Astrocyte of the cerebellum (primary cell): ENCODE data around the gene ABCA9.

Experiments
- DNase-seq: peaks from one replicate; pipeline ENCODE4 v3.0.0-alpha.2; 2011; ENCODE audit warnings: low read depth
- H3K4me3 ChIP-seq: 2 replicates; pipeline ENCODE4 v1.5.1; 2011; ENCODE audit warnings: mild to moderate bottlenecking, low read depth, low read length, moderate library complexity
- in situ Hi-C: cut with HindIII; loops from 2 replicates; pipeline ENCODE4 v1.10.0; 2017; ENCODE audit warnings: low sequenced_read_pairs
- TF ChIP-seq, protein P1 (sequence below): IDR thresholded peaks from 2 replicates; pipeline ENCODE4 v1.5.1; 2012; ENCODE audit warnings: low read length, low read depth, moderate library complexity, mild to moderate bottlenecking; ENCODE audit errors: missing control alignments

The ABCA9 gene

DNA sequence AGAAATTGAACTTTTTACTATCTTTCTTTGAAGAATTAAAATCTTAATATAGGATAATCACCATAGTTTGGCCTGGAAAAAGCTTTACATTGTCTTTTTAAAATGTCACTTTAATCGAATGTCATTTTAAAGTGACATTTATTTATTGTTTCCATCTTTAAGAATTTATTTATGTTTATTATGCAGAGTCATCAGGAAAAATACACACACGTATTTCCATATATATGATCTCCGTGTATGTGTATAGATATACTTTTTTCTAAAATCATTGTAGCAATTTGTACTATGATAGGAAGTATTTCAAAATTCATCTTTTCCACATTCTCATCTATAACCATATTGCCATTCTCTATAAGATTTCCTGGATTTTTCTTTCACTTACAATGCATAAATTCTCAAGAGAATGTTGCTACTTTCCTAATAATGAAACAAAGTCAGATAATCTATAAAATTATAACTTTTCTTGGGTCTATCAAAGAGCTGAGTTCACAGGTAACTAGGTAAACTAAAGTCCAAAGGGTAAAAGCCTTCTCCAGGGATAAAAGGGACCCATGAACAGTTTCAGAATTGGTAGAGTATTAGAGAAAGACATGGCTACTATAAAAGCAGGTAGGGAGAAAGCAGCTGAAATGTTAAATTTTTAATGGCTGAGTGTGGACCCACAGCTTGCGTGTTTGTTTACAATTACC, 117.5 kb downstream of the ABCA9 start:
- DNase-seq, result no peak
- in situ Hi-C loops, result loop anchor here (5.0 kb wide), 1 partner anchor 49 kb away; no protein-coding TSS in a partner anchor
- TF ChIP-seq, protein P1, sequence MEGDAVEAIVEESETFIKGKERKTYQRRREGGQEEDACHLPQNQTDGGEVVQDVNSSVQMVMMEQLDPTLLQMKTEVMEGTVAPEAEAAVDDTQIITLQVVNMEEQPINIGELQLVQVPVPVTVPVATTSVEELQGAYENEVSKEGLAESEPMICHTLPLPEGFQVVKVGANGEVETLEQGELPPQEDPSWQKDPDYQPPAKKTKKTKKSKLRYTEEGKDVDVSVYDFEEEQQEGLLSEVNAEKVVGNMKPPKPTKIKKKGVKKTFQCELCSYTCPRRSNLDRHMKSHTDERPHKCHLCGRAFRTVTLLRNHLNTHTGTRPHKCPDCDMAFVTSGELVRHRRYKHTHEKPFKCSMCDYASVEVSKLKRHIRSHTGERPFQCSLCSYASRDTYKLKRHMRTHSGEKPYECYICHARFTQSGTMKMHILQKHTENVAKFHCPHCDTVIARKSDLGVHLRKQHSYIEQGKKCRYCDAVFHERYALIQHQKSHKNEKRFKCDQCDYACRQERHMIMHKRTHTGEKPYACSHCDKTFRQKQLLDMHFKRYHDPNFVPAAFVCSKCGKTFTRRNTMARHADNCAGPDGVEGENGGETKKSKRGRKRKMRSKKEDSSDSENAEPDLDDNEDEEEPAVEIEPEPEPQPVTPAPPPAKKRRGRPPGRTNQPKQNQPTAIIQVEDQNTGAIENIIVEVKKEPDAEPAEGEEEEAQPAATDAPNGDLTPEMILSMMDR, result no peak
- no peak overlapping the region for H3K4me3 ChIP-seq

DNA sequence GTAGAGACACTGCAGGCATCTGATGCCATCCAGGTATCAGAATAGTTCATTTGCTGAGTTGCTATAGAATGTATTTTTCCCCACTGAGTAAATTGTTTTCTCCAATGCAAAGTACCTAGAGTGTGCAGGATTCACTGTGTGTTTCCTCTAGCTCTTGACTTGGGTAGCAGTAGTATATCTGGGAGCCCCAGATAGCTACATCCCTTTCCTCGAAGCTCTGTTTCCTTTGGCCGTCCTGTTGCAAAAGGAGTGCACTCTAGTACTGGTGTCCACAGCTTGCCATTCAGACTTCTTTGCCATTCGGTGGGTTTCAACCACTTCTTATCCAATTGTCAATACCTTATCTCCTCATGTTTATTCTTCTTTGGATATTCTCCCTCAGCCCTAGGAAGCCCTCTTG, 118.3 kb downstream of the ABCA9 start:
- DNase-seq, result no peak
- H3K4me3 ChIP-seq, result no peak overlapping the region
- in situ Hi-C loops, result loop anchor here (5.0 kb wide), 1 partner anchor 50 kb away; no protein-coding TSS in a partner anchor

DNA sequence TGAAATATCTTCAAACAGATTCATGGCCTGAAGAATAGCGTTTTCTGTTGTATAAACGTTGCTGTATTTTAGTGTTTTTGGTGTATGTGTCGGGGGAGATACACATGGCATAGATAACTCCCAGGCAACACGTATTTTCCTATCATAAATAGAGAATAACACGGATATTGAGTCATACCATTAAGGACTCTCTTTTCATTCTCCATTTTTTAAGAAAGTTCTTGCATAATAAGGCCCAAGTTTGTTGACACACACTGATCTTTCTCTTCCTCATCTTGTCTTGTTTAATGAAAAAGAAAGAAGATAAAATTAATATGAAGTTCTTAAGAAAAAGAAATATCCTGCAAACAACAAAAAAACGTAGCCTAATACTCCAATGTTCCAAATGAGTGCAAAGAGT, 119.0 kb downstream of the ABCA9 start:
- no peak overlapping the region for H3K4me3 ChIP-seq
- TF ChIP-seq, protein P1, result no peak
- DNase-seq, result no peak
- in situ Hi-C loops, result loop anchor here (5.0 kb wide), 1 partner anchor 51 kb away; no protein-coding TSS in a partner anchor

More for the DNA sequence above, 118.3 kb downstream of the ABCA9 start:
- TF ChIP-seq, protein P1, result no peak

DNA sequence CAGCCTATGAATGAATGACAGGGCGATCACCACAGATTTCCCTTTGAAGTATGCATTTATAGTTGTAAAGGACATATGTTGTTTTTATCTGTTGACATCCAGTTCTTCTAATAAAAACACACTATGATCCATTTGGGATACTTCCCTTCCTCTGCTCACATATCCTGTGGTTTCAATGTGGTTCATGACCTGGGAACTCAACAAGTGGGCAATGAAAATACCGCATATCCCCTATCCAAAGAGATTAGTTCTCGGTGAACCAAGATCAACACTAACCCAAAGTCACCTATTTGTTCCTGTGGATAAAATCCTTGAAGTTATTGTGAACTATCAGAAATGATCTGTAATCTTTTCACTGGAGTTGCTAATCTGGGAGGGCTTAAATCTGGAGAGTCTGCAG, 121.5 kb downstream of the ABCA9 start:
- H3K4me3 ChIP-seq, result no peak overlapping the region
- in situ Hi-C loops, result no loop called here
- TF ChIP-seq, protein P1, result no peak
- DNase-seq, result no peak

DNA sequence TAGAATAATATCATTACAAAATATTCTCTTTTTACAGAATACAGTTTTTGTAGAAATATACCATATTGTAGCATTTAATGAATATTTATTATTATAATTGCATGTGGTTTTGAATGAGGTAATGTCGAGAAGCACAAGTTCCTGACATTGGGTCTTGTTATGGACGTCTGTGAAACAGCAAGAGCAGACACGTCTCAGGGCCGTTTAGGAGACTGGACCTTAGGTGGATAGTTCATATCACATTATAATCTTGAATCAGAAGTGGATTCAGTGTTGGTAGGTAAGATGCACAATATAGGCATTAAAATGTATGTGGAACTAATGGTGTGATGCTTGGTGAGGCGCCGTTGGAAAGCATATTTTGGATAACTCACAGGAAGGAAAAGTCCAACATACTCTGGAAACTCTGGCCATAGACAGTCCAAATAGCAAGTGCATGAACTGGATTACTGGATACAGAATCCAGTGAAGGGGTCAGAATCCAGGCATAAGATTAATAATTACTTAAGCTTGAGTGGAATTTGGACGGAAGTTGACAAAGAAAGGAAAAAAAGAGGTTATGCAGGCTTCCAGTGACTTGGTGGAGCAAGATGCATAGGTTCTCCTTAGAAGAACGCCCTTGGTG, 122.7 kb downstream of the ABCA9 start:
- H3K4me3 ChIP-seq, result no peak overlapping the region
- in situ Hi-C loops, result no loop called here
- TF ChIP-seq, protein P1, result no peak
- no peak for DNase-seq

DNA sequence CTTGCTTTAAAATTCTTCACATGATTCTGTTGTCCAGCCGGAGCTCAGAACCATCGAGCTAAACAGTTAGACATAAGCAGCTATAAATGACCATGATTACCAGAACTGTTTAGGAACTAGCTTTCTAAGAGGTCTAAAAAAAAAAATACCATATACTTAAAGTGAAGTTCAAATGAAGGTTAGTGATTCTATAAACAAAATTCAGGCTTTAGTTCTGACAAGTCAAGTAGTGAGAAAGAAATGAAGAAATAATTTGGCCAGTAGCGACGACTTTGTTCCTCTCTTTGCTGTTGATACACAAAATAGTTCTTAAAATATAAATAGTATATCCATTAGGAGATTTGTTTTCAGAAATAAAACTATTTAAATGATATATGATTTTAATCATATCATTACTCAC, 133.2 kb downstream of the ABCA9 start:
- in situ Hi-C loops, result no loop called here
- DNase-seq, result no peak

More for the DNA sequence above, 133.2 kb downstream of the ABCA9 start:
- TF ChIP-seq, protein P1, result no peak
- H3K4me3 ChIP-seq, result no peak overlapping the region
